HG03175 (cell line): Measurements from ENCODE around the gene RBM48.
"Not testable (repeated sequence)": the region's sequence is repeated elsewhere in the genome, so short reads cannot be mapped to it uniquely, and the experiment has no call there.

ENCODE experiments used
- ATAC-seq: cut with Tn5 transposase; IDR thresholded peaks from one replicate; pipeline ENCODE4 v1.9.1; 2021; ENCODE audit warnings: mild to moderate bottlenecking, moderate library complexity; ENCODE audit not compliant: unreplicated experiment

Gene RBM48

GRCh38 chr7:92528188-92528957 is at the start of gene RBM48, which contains the start of gene PEX1:
TSS of gene RBM48 (plus strand) at chr7:92528795. CDS start at chr7:92528814, 19 bp downstream.
TSS of gene PEX1 (minus strand) at chr7:92528520. CDS start at chr7:92528435, 85 bp downstream.
- peak; percentile 93 for ATAC-seq

- not testable (repeated sequence) for ATAC-seq
Observed at GRCh38 chr7:92479146-92479545, 49.4 kb upstream of the RBM48 start.

GRCh38 chr7:92483624-92484023 is 45.0 kb upstream of the RBM48 start:
- not testable (repeated sequence) for ATAC-seq

- ATAC-seq: not testable (repeated sequence)
Observed at GRCh38 chr7:92484226-92484625, 44.4 kb upstream of the RBM48 start.

GRCh38 chr7:92485267-92485892 is 43.2 kb upstream of the RBM48 start:
- ATAC-seq: no peak

GRCh38 chr7:92485974-92486373 is 42.6 kb upstream of the RBM48 start:
- ATAC-seq: no peak

- no peak for ATAC-seq
Observed at GRCh38 chr7:92487804-92488203, 40.8 kb upstream of the RBM48 start.

GRCh38 chr7:92489634-92490033 is 39.0 kb upstream of the RBM48 start:
- ATAC-seq: no peak

- no peak for ATAC-seq
Observed at GRCh38 chr7:92496876-92497275, 31.7 kb upstream of the RBM48 start.

- no peak for ATAC-seq
Observed at GRCh38 chr7:92498557-92498956, 30.0 kb upstream of the RBM48 start.

GRCh38 chr7:92503767-92504166 is 24.8 kb upstream of the RBM48 start:
- ATAC-seq: no peak

- no peak for ATAC-seq
Observed at GRCh38 chr7:92504563-92504962, 24.0 kb upstream of the RBM48 start.

GRCh38 chr7:92506363-92506762 is 22.2 kb upstream of the RBM48 start:
- no peak for ATAC-seq

- no peak for ATAC-seq
Observed at GRCh38 chr7:92508946-92509345, 19.6 kb upstream of the RBM48 start.

- ATAC-seq: no peak
Observed at GRCh38 chr7:92513167-92513902, 15.3 kb upstream of the RBM48 start.

- ATAC-seq: no peak
Observed at GRCh38 chr7:92517631-92518030, 11.0 kb upstream of the RBM48 start.

- no peak for ATAC-seq
Observed at GRCh38 chr7:92520024-92520423, 8.6 kb upstream of the RBM48 start.

- ATAC-seq: no peak
Observed at GRCh38 chr7:92523110-92523509, 5.5 kb upstream of the RBM48 start.

- peak; percentile 38 for ATAC-seq
Observed at GRCh38 chr7:92527300-92528187, 1.1 kb upstream of the RBM48 start.

- ATAC-seq: no peak
Observed at GRCh38 chr7:92528958-92529264, 316 bp downstream of the RBM48 start.

GRCh38 chr7:92534572-92534971 is 6.0 kb downstream of the RBM48 start:
- ATAC-seq: no peak
